ENCODE measurements around the gene RFX6. TPM values are rescaled to one million over a fixed set of nuclear protein-coding genes. Genes with fewer than 3 reads are reported as not detected.

Gene RFX6
- total and polyA plus RNA-seq, 4 donors: 0.10 TPM; not detected in 3

DNA sequence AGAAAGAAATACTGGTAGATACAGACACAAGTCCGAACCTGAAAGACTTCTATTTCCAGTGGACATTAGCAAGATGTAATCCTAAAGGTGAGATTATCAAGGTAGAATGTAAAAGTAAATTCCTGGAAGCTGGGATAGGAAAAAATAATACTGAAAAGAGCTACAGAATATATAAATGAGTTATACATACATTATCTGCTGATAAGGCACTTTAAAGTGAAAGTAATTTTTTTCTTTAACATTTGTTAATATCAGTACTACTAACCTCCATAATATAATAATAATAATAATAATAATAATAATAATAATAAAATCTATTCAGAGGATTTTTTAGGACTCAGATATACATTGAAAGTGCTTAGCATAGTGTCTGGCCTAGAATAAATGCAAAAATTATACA lies 102.5 kb downstream of the RFX6 start:
- Histone ChIP-seq H3K27ac (ENCODE audit: low read depth, low read length) (no peak overlapping the region), H3K4me1 (ENCODE audit: control insufficient read depth, insufficient read depth, low read length) (no peaks in the 10 kb centered on the region), H3K4me3 (ENCODE audit: low read depth, low read length) (no peak overlapping the region), H3K9me3 (ENCODE audit: control insufficient read depth, insufficient read depth, low read length) (no peaks in the 10 kb centered on the region), H3K27me3 (ENCODE audit: control insufficient read depth, insufficient read depth, low read length) (no peaks in the 10 kb centered on the region), H3K36me3 (ENCODE audit: control insufficient read depth, insufficient read depth, low read length) (no peaks in the 10 kb centered on the region)
- DNase-seq (ENCODE audit: low read depth in 4 of 6, low spot score in 6 of 6): no peak
- WGBS (ENCODE audit: insufficient coverage): no CpG with 5 or more reads among the region's 1 CpG

Other genes with a start within 250 kb of the RFX6 start
- 10 to 100 TPM; 15.9 to 22.4 TPM for gene ZUP1, start 208.5 kb upstream of the RFX6 start, total RNA-seq
- 10 to 100 TPM; 15.2 to 17.3 TPM for gene ZUP1, start 208.5 kb upstream of the RFX6 start, polyA plus RNA-seq (ENCODE audit: insufficient read length in 2 of 2)
- 10 to 100 TPM; 34.5 to 45.3 TPM for gene KPNA5, start 196.0 kb upstream of the RFX6 start, total RNA-seq
- 10 to 100 TPM; 11.3 to 18.4 TPM for gene KPNA5, start 196.0 kb upstream of the RFX6 start, polyA plus RNA-seq (ENCODE audit: insufficient read length in 2 of 2)
- 1 to 10 TPM; 6.0 to 6.7 TPM for gene FAM162B, start 111.5 kb upstream of the RFX6 start, total RNA-seq
- 1 to 10 TPM; 2.4 to 2.9 TPM for gene FAM162B, start 111.5 kb upstream of the RFX6 start, polyA plus RNA-seq (ENCODE audit: insufficient read length in 2 of 2)
- gene GPRC6A, start 48.2 kb upstream of the RFX6 start, total RNA-seq: not detected
- gene GPRC6A, start 48.2 kb upstream of the RFX6 start, polyA plus RNA-seq (ENCODE audit: insufficient read length in 2 of 2): not detected

Measured in spinal cord (tissue), 10 donors.